Activated T-cell treated with anti-CD3 and anti-CD28 coated beads, Interleukin-2, amount 50 U/mL, for 4 hours (primary cell): ENCODE results near the gene APOL5. TPM values are rescaled to one million over a fixed set of nuclear protein-coding genes. Genes with fewer than 3 reads are reported as not detected.
"Not testable (repeated sequence)": the region's sequence is repeated elsewhere in the genome, so short reads cannot be mapped to it uniquely, and the experiment has no call there.

Source experiments
- ATAC-seq, 2 donors: fragments of 200-7000 bp; cut with Tn5 transposase; one replicate each; pipeline ENCODE4 v1.10.0; 2021
- DNase-seq: peaks from one replicate; pipeline ENCODE4 v3.0.0-alpha.2; 2020
- H3K27me3 Mint-ChIP-seq: one replicate; pipeline ENCODE4 v1.8.0; 2021; ENCODE audit warnings: low read depth, mixed read lengths
- H3K36me3 Mint-ChIP-seq: one replicate; pipeline ENCODE4 v1.8.0; 2022; ENCODE audit warnings: mixed read lengths; ENCODE audit not compliant: insufficient read depth
- H3K4me1 Mint-ChIP-seq: one replicate; pipeline ENCODE4 v1.8.0; 2021; ENCODE audit warnings: low read depth, mixed read lengths
- H3K4me3 Mint-ChIP-seq: one replicate; pipeline ENCODE4 v1.8.0; 2021; ENCODE audit warnings: mild to moderate bottlenecking, moderate library complexity, mixed read lengths
- H3K9me3 Mint-ChIP-seq: one replicate; pipeline ENCODE4 v1.8.0; 2021; ENCODE audit warnings: mixed read lengths
- total RNA-seq, 3 donors: library from RNA; stranded (reverse); gene quantifications; one replicate each; pipeline ENCODE4 v1.2.1, GENCODE V29; 2021

APOL5 gene
- total RNA-seq: not detected

DNA sequence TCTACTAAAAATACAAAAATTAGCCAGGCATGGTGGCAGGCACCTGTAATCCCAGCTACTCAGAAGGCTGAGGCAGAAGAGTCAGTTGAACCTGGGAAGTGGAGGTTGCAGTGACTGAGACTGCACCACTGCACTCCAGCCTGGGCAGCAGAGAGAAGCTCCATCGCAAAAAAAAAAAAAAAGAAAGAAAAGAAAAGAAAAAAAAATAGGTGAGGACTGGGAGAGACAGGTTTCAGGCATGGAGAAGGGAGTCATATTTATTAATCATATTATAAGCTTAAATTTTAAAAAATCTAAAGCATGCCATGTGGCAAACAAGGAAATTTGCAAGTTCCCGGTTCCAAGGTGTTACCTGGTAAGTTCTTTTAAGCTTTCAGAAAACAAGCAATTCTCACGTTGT lies at the start of gene APOL5:
Gene APOL5, plus strand, starts transcription at position 301 of the 400 bp plus-strand sequence. Its CDS starts 0 bp downstream, at position 301.
- H3K36me3 Mint-ChIP-seq: peaks cover 1% of the 10 kb centered on the region
- no peaks in the 10 kb centered on the region for H3K4me1 Mint-ChIP-seq
- ATAC-seq: no peak
- no peak within 1 kb of the TSS for H3K4me3 Mint-ChIP-seq
- DNase-seq: no peak
- peaks cover 10% of the 10 kb centered on the region for H3K9me3 Mint-ChIP-seq
- H3K27me3 Mint-ChIP-seq: peaks cover 22% of the 10 kb centered on the region

DNA sequence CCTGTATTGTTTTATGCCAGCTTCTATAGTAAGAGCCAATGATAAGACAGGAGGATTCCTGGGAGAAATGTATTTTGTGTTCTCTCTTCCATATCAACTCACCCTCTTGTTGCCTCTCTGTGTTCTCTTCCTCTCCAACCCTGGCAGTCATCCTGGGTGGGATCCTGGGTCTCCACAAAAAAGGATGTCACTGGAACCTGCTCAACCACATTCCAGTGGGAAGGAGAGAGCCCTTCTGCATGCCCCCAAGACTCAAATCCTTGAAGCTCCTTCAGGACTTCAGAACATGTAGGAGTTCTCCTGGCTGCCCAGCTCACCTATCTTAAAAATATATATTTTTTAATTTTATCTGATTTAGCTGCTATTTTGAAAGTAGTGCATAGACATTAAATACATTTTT lies 43.3 kb upstream of the APOL5 start:
- H3K9me3 Mint-ChIP-seq: peaks cover 25% of the 10 kb centered on the region

GRCh38 chr22:35676065-35676464 lies 41.6 kb upstream of the APOL5 start:
- H3K4me3 Mint-ChIP-seq, H3K27me3 Mint-ChIP-seq, DNase-seq, ATAC-seq: not testable (repeated sequence)
- H3K36me3 Mint-ChIP-seq: peaks cover 10% of the 10 kb centered on the region
- H3K9me3 Mint-ChIP-seq: peaks cover 26% of the 10 kb centered on the region
- peaks cover 20% of the 10 kb centered on the region for H3K4me1 Mint-ChIP-seq

More for the DNA sequence above, 43.3 kb upstream of the APOL5 start:
- Mint-ChIP-seq H3K27me3 (no peaks in the 10 kb centered on the region), H3K4me1 (peaks cover 9% of the 10 kb centered on the region), H3K36me3 (peaks cover 9% of the 10 kb centered on the region), H3K4me3 (no peak overlapping the region)
- no peak for ATAC-seq
- no peak for DNase-seq

DNA sequence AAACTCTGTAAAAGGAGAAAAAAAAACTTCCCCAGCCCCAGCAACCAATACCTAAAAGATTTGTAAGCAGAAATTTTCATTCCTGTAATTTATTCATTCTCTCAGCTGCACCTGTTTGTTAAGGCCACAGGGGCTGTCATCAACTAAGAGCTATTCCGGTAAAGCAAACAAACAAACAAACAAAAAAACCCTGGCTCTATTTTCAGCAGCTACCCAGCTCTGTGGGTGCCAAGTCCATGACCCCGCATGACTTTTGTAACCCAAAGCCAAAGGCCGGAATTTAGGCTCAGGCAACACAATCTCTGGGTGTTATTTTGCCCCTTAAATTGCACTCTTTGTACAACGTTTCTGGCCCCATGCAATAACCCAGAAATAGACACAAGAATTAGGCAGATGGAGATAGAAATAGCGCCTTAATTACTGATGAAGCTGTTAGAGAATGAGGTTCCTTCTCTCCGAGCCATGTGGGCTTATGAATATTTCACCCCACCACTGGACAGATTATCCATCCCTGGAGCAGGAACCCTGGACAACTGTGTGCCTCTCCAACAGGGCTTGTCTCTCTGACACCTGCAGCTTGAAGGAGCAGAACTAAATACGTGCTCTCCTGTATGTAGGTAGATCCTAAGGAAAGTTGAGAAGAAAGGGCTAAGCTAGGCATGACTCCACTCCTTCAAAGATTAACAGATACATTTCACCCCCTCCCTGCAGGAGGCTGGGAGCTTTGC lies 40.0 kb upstream of the APOL5 start:
- H3K36me3 Mint-ChIP-seq: peaks cover 10% of the 10 kb centered on the region
- peaks cover 19% of the 10 kb centered on the region for H3K9me3 Mint-ChIP-seq
- no peak for ATAC-seq
- peaks cover 20% of the 10 kb centered on the region for H3K4me1 Mint-ChIP-seq
- no peaks in the 10 kb centered on the region for H3K27me3 Mint-ChIP-seq
- no peak for DNase-seq
- no peak overlapping the region for H3K4me3 Mint-ChIP-seq

- Mint-ChIP-seq H3K4me3 (peak overlapping the region; percentile 11), H3K4me1 (peaks cover 20% of the 10 kb centered on the region)
- ATAC-seq: peak; percentile 55 to 62
Observed at GRCh38 chr22:35678836-35679235, 38.8 kb upstream of the APOL5 start.

GRCh38 chr22:35679492-35679891 lies 38.2 kb upstream of the APOL5 start:
- H3K27me3 Mint-ChIP-seq: not testable (repeated sequence)
- DNase-seq (peak; percentile 50), ATAC-seq (peak; percentile 87 to 89)
- Mint-ChIP-seq H3K4me1 (peaks cover 20% of the 10 kb centered on the region), H3K36me3 (peaks cover 10% of the 10 kb centered on the region), H3K9me3 (peaks cover 19% of the 10 kb centered on the region), H3K4me3 (peak overlapping the region; percentile 42)

More at GRCh38 chr22:35678836-35679235, 38.8 kb upstream of the APOL5 start:
- H3K27me3 Mint-ChIP-seq: peaks cover 5% of the 10 kb centered on the region
- DNase-seq: no peak
- H3K36me3 Mint-ChIP-seq: peaks cover 10% of the 10 kb centered on the region
- H3K9me3 Mint-ChIP-seq: peaks cover 19% of the 10 kb centered on the region

GRCh38 chr22:35681454-35682052 lies 36.1 kb upstream of the APOL5 start:
- Mint-ChIP-seq H3K4me1 (peaks cover 20% of the 10 kb centered on the region), H3K9me3 (peaks cover 9% of the 10 kb centered on the region), H3K27me3 (peaks cover 5% of the 10 kb centered on the region), H3K36me3 (peaks cover 5% of the 10 kb centered on the region), H3K4me3 (no peak overlapping the region)
- DNase-seq: no peak
- no peak for ATAC-seq

GRCh38 chr22:35683560-35683959 lies 34.1 kb upstream of the APOL5 start:
- H3K4me1 Mint-ChIP-seq: peaks cover 18% of the 10 kb centered on the region
- ATAC-seq: no peak
- H3K36me3 Mint-ChIP-seq: peaks cover 3% of the 10 kb centered on the region

GRCh38 chr22:35684270-35684700 lies 33.4 kb upstream of the APOL5 start:
- no peak for DNase-seq
- H3K9me3 Mint-ChIP-seq: peaks cover 2% of the 10 kb centered on the region
- peaks cover 5% of the 10 kb centered on the region for H3K27me3 Mint-ChIP-seq
- ATAC-seq: no peak
- peaks cover 11% of the 10 kb centered on the region for H3K4me1 Mint-ChIP-seq
- no peak overlapping the region for H3K4me3 Mint-ChIP-seq
- peaks cover 2% of the 10 kb centered on the region for H3K36me3 Mint-ChIP-seq

More at GRCh38 chr22:35683560-35683959, 34.1 kb upstream of the APOL5 start:
- Mint-ChIP-seq H3K27me3 (peaks cover 5% of the 10 kb centered on the region), H3K4me3 (no peak overlapping the region), H3K9me3 (peaks cover 9% of the 10 kb centered on the region)
- DNase-seq: no peak

DNA sequence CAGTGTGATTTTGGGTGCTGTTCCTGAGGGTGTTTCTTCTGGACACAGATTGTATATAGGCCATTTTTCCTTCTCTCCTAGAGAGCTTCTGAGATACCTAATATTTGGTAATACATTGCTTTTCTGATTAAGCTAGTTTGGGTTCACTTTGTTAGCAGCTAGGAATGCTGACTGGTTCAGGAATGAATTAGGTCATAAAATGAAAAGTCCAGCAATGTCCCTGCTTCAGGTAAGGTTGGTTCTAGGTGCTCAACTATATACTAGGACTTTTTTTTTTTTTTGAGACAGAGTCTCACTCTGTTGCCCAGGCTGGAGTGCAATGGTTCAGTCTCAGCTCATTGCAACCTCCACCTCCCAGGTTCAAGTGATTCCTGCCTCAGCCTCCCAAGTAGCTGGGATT lies 32.9 kb upstream of the APOL5 start:
- peaks cover 7% of the 10 kb centered on the region for H3K4me1 Mint-ChIP-seq
- peaks cover 5% of the 10 kb centered on the region for H3K27me3 Mint-ChIP-seq
- H3K4me3 Mint-ChIP-seq: no peak overlapping the region
- ATAC-seq (no peak), DNase-seq (no peak)
- no peaks in the 10 kb centered on the region for H3K9me3 Mint-ChIP-seq
- no peaks in the 10 kb centered on the region for H3K36me3 Mint-ChIP-seq

GRCh38 chr22:35685731-35686130 lies 31.9 kb upstream of the APOL5 start:
- Mint-ChIP-seq H3K9me3 (no peaks in the 10 kb centered on the region), H3K36me3 (no peaks in the 10 kb centered on the region), H3K4me3 (no peak overlapping the region), H3K4me1 (peaks cover 3% of the 10 kb centered on the region), H3K27me3 (peaks cover 5% of the 10 kb centered on the region)
- ATAC-seq: no peak
- no peak for DNase-seq

DNA sequence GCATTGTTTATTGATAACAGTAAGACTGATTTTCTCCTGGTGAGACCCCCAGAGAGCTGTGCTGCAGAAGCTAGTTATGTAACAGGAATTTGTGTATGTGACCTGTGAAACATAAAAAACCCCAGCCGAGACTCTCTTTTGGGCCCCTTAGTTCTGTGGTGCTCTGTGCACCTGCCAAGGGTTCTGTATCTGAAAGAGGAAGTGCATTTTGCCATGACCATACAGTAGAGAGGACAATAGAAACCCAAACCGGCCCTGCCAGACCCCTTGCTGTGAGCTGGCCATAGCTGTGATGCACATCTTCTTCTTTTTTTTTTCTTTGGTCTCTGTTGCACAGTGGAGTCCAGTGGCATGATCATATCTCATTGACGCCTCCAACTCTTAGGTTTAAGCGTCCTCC lies 31.4 kb upstream of the APOL5 start:
- Mint-ChIP-seq H3K36me3 (no peaks in the 10 kb centered on the region), H3K27me3 (peaks cover 5% of the 10 kb centered on the region), H3K4me1 (no peaks in the 10 kb centered on the region), H3K9me3 (no peaks in the 10 kb centered on the region), H3K4me3 (no peak overlapping the region)
- DNase-seq: no peak
- ATAC-seq: no peak

DNA sequence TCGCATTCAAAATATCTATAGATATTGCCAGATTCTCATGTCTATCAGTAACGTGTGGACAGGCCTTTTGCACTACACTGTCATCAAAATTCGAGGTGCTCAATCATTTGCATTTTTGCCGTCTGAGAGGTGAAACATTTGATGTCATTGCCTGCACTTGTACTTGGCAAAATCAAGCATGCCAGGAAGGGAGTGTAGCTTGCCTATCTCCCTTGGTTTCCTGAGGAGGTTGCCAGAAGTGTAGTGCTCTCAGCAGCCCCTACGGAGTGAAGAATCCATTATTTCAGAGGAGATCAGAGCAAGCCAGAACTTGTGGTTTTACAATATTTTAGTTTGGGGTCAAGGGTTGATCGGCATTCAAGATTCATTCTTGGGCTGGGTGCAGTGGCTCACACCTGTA lies 30.2 kb upstream of the APOL5 start:
- DNase-seq (no peak), ATAC-seq (no peak)
- H3K27me3 Mint-ChIP-seq: peaks cover 5% of the 10 kb centered on the region
- H3K9me3 Mint-ChIP-seq: no peaks in the 10 kb centered on the region
- no peak overlapping the region for H3K4me3 Mint-ChIP-seq
- no peaks in the 10 kb centered on the region for H3K36me3 Mint-ChIP-seq
- no peaks in the 10 kb centered on the region for H3K4me1 Mint-ChIP-seq

DNA sequence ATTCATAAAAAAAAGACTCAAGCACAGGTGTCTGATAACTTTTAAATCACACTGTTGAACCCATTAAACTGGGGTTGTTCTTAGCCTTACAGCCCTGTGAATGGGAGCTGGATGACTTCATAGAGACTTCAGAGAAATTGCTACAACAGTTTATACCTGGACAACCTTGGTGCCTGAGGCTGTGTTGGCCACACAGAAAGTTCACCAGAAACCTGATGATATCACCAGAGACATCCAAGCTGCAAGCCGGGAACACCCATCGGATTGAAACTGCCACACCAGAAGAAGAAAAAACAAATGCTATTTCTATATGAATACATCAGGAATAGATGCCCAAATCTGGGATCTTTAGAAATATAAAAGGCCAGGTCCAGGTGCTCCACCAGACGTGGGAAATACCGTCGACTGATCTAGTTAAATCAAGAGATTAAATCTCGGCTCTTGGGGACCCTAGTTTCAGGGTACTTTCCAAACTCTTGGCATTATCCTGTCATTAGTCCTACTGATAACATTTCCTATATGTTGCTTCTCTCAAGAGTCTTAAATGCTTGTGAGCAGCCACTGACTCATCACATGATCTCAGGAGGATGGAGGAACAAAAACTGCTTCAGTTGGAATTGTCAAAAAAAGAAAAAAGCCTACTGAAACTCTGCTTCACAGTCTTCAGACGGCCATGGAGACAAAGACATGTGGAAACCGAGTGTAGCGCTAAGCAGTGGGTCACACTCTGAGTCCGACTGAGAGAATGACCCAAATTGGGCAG lies 28.6 kb upstream of the APOL5 start:
- no peak overlapping the region for H3K4me3 Mint-ChIP-seq
- no peaks in the 10 kb centered on the region for H3K36me3 Mint-ChIP-seq
- no peak for DNase-seq
- H3K27me3 Mint-ChIP-seq: no peaks in the 10 kb centered on the region
- ATAC-seq: no peak
- H3K4me1 Mint-ChIP-seq: no peaks in the 10 kb centered on the region
- H3K9me3 Mint-ChIP-seq: no peaks in the 10 kb centered on the region
